Measurements from ENCODE around the gene PILRA.

- no peak for TF ChIP-seq CTCF (IDR thresholded peaks at IDR 0.05)
- TF ChIP-seq EP300 (IDR thresholded peaks at IDR 0.05) = no peak
Measured at GRCh38 chr7:100423315-100423714, 50.0 kb downstream of the PILRA start.

All from gastroesophageal sphincter (tissue), 3 donors.